Testis (tissue), 3 donors: ENCODE data around the gene SLC66A1. TPM values are rescaled to one million over a fixed set of nuclear protein-coding genes. Genes with fewer than 3 reads are reported as not detected.
A peak's percentile ranks its signal among the peaks of the same experiment; 100 is the strongest.

Experiments
- DNase-seq: peaks from one replicate; pipeline ENCODE4 v3.0.0-alpha.2; 2019
- H3K27ac ChIP-seq, 2 donors: fragments of 200-600 bp; sonication (generic); one replicate each; pipeline ENCODE4 v1.5.1; 2019
- H3K27me3 ChIP-seq: fragments of 200-600 bp; sonication (generic); one replicate; pipeline ENCODE4 v1.5.1; 2019
- H3K36me3 ChIP-seq: fragments of 200-600 bp; sonication (generic); one replicate; pipeline ENCODE4 v1.5.1; 2017; ENCODE audit warnings: low read depth; ENCODE audit errors: missing control alignments
- H3K4me1 ChIP-seq: fragments of 200-600 bp; sonication (generic); one replicate; pipeline ENCODE4 v1.5.1; 2019
- H3K4me3 ChIP-seq, 2 donors: fragments of 200-600 bp; sonication (generic); one replicate each; pipeline ENCODE4 v1.5.1; 2017 to 2019
- H3K9me3 ChIP-seq: fragments of 200-600 bp; sonication (generic); one replicate; pipeline ENCODE4 v1.5.1; 2017
- CTCF ChIP-seq, 3 experiments: fragments of 450-650 bp in 2 of 3; fragments of 200-600 bp in 1 of 3; sonication (generic) in 1 of 3; IDR thresholded peaks; one replicate each; pipeline ENCODE4 v1.5.1; 2016 to 2019; ENCODE audit warnings: antibody characterized with exemption in 3 of 3, mild to moderate bottlenecking in 2 of 3, moderate library complexity in 1 of 3
- POLR2A ChIP-seq: fragments of 450-650 bp; IDR thresholded peaks from one replicate; pipeline ENCODE4 v1.6.1; 2017; ENCODE audit warnings: antibody characterized with exemption, mild to moderate bottlenecking, moderate library complexity
- WGBS, 2 donors: methylation state at CpG; one replicate each; pipeline ENCODE4 v1.1.5; 2018; 5-methylcytosine and 5-hydroxymethylcytosine counted together
- intact Hi-C: fragments of 100-400 bp; cut with DNase I; formaldehyde crosslinking; loops from one replicate; pipeline ENCODE4 v1.15.1; 2023; ENCODE audit warnings: low total_unique reads
- polyA plus RNA-seq: library from polyadenylated mRNA; stranded (reverse); fragments of 350-450 nt; fragmentation: Illumina TruSeq; extraction: RNeasy Lipid Tissue Mini Kit (QIAGEN cat#74804); gene quantifications from one replicate; pipeline ENCODE4 v1.2.3, GENCODE V29; 2014; ENCODE audit warnings: low read depth, low replicate concordance; ENCODE audit not compliant: insufficient read depth
- total RNA-seq, 2 donors: library from RNA; depleted of rRNA; stranded (reverse); fragments of >200 nt; gene quantifications; one replicate each; pipeline ENCODE4 v1.2.3, GENCODE V29; 2016

Gene SLC66A1
- total and polyA plus RNA-seq, 3 donors from 2014 or later = 27.9 to 66.0 (median 61.1) TPM

DNA sequence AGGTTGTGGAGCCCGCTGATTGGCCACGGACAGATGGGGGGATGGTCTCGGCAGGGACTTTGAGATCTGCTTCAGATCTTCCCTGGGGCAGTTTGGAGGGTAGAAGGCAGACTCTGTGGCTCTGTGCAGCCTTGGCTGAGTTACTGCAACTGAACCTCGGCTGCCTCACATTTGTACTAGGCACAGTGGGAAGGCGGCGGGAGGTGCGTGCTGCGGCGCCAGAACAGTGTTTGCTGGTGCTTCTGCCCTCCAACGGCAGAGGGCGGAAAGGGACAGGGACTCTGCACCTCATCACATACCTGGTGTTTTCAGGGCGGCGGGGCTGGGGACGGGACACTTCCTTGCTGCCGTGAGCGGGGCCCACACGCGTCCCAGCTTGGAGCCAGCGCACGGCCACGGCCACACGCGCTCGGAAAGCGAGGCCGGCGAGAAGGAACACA, 26.2 kb downstream of the SLC66A1 start:
- peak; percentile 35 for DNase-seq
- no peaks in the 10 kb centered on the region for H3K36me3 ChIP-seq
- intact Hi-C loops = loop anchor here (5.0 kb wide), 1 partner anchor 319 kb away; no protein-coding TSS in a partner anchor

DNA sequence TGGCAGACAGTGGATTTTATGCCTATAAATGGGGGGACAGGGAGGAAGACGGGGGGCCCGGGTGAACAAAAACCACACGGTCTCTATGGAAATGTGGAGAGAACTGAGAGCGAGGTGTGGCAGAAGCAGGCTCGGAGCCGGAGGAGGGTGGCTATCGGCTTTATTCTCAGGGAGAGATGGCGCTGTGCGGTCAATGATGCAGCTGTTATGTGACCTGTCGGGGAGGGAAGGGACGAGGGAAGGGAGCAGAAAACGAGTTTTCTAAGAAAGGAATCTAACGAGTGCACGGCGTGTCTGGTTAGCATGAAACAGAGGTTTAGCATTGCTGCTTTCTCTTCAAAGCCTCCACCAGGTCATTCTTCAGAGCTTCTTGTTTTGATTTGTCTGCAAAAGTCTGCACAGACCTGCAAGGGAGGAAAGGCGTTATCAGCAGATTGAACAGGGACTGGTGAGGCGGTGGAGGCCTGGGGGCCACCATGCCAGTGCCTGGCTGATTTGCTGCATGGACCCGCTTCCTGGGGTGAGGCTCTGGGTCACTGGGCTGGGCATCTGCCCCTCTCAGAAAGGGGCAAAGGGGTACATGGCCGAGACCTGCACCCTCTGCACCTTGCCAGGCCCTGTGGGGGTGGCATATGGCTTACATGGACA, 27.2 kb downstream of the SLC66A1 start:
- Histone ChIP-seq H3K4me3 (no peak overlapping the region), H3K9me3 (no peaks in the 10 kb centered on the region), H3K4me1 (peaks cover 35% of the 10 kb centered on the region), H3K36me3 (no peaks in the 10 kb centered on the region), H3K27ac (no peak overlapping the region), H3K27me3 (no peaks in the 10 kb centered on the region)
- 75% methylated on average over 19 of the region's 19 CpGs for WGBS, 2 donors
- no peak for TF ChIP-seq POLR2A
- intact Hi-C loops = loop anchor here (5.0 kb wide), 1 partner anchor 318 kb away; no protein-coding TSS in a partner anchor
- DNase-seq = no peak

More for the DNA sequence above, 26.2 kb downstream of the SLC66A1 start:
- Histone ChIP-seq H3K9me3 (no peaks in the 10 kb centered on the region), H3K27me3 (no peaks in the 10 kb centered on the region), H3K4me1 (peaks cover 25% of the 10 kb centered on the region), H3K27ac (no peak overlapping the region), H3K4me3 (peak overlapping the region in 1 of 2 donors; percentile 18)
- WGBS, 2 donors = 62 to 73% methylated on average over 23 to 27 of the region's 27 CpGs
- TF ChIP-seq CTCF (IDR thresholded peaks at IDR 0.05) (no peak), POLR2A (no peak)

GRCh38 chr1:19340387-19340937, 28.3 kb downstream of the SLC66A1 start:
- no peak for DNase-seq
- intact Hi-C loops = no loop called here
- peaks cover 35% of the 10 kb centered on the region for H3K4me1 ChIP-seq
- no peaks in the 10 kb centered on the region for H3K9me3 ChIP-seq
- no peak for TF ChIP-seq CTCF (IDR thresholded peaks at IDR 0.05)
- TF ChIP-seq POLR2A = no peak
- H3K36me3 ChIP-seq = no peaks in the 10 kb centered on the region
- no peak overlapping the region for H3K4me3 ChIP-seq
- no peak overlapping the region for H3K27ac ChIP-seq
- H3K27me3 ChIP-seq = no peaks in the 10 kb centered on the region
- 94 to 96% methylated on average over 14 of the region's 14 CpGs for WGBS, 2 donors

GRCh38 chr1:19341201-19342061, 29.3 kb downstream of the SLC66A1 start:
- no peaks in the 10 kb centered on the region for H3K36me3 ChIP-seq

More at GRCh38 chr1:19341201-19342061, 29.3 kb downstream of the SLC66A1 start:
- Histone ChIP-seq H3K27me3 (no peaks in the 10 kb centered on the region), H3K27ac (peak overlapping the region in 1 of 2 donors; percentile 62), H3K9me3 (no peaks in the 10 kb centered on the region), H3K4me1 (peaks cover 35% of the 10 kb centered on the region), H3K4me3 (no peak overlapping the region)
- intact Hi-C loops = no loop called here
- no peak for TF ChIP-seq POLR2A
- TF ChIP-seq CTCF (IDR thresholded peaks at IDR 0.05) = peak; percentile 84 to 95 (median 86)
- peak; percentile 86 for DNase-seq
- 47 to 51% methylated on average over 19 to 25 of the region's 25 CpGs for WGBS, 2 donors
